Measurements from ENCODE around the gene ZNF333. TPM values are rescaled to one million over a fixed set of nuclear protein-coding genes. Genes with fewer than 3 reads are reported as not detected.

Gene ZNF333
- polyA plus RNA-seq, 2 of the 4 experiments (the other 2 are of a cell fraction), result 3.5 to 5.7 TPM

GRCh38 chr19:14694641-14695266 lies 4.9 kb downstream of the ZNF333 start:
- ATAC-seq (no peak), FAIRE-seq (no peak), DNase-seq (ENCODE audit: low read depth in 1 of 2, low spot score in 1 of 2) (no peak)
- Histone ChIP-seq H3K4me3 (no peak overlapping the region), H3K4me1 (no peaks in the 10 kb centered on the region), H3K4me2 (no peak overlapping the region), H3K9me3 (no peaks in the 10 kb centered on the region), H3K27ac (no peak overlapping the region)
- TF ChIP-seq MAX (IDR thresholded peaks at IDR 0.05), result no peak
- TF ChIP-seq ZFP36 (IDR thresholded peaks at IDR 0.05; ENCODE audit: borderline replicate concordance, partially characterized antibody), result no peak
- TF ChIP-seq ZNF302 (CRISPR knock-in tag; IDR thresholded peaks at IDR 0.05), result no peak
- TF ChIP-seq CHD4 (IDR thresholded peaks at IDR 0.05; ENCODE audit: borderline replicate concordance), result no peak
- TF ChIP-seq BHLHE40 (IDR thresholded peaks at IDR 0.05; ENCODE audit: low read depth, low read length), result no peak
- TF ChIP-seq NR3C1 (IDR thresholded peaks at IDR 0.05), result no peak
- TF ChIP-seq KDM1A (IDR thresholded peaks at IDR 0.05; ENCODE audit: low read depth), result no peak
- TF ChIP-seq CBX8 (IDR thresholded peaks at IDR 0.05), result no peak
- no peak for TF ChIP-seq NFE2L2 (conservative IDR thresholded peaks at IDR 0.05; ENCODE audit: low read length)
- no peak for TF ChIP-seq RARB (CRISPR knock-in tag; IDR thresholded peaks at IDR 0.05)
- no peak for TF ChIP-seq EHMT2 (IDR thresholded peaks at IDR 0.05; ENCODE audit: low read depth)
- CTCF ChIA-PET, result no interaction called here
- WGBS (ENCODE audit: missing lambda C conversion rate), result 87% methylated on average over 13 of the region's 13 CpGs
- POLR2A ChIA-PET, result no interaction called here

- DNase-seq (ENCODE audit: low read depth in 1 of 2, low spot score in 1 of 2), result no peak
- CTCF ChIA-PET, result no interaction called here
These were observed 5.6 kb downstream of the ZNF333 start for GRCh38 chr19:14695471-14695870.

GRCh38 chr19:14699641-14700040 lies 9.8 kb downstream of the ZNF333 start:
- Histone ChIP-seq H3K4me1 (no peaks in the 10 kb centered on the region), H3K9me3 (no peaks in the 10 kb centered on the region), H3K4me3 (no peak overlapping the region), H3K27ac (no peak overlapping the region), H3K4me2 (no peak overlapping the region)
- ChIA-PET POLR2A (no interaction called here), CTCF (no interaction called here)
- ATAC-seq (no peak), DNase-seq (ENCODE audit: low read depth in 1 of 2, low spot score in 1 of 2) (no peak), FAIRE-seq (no peak)
- WGBS (ENCODE audit: missing lambda C conversion rate), result 88% methylated on average over 8 of the region's 8 CpGs
- TF ChIP-seq TP53 (CRISPR knock-in tag; IDR thresholded peaks at IDR 0.05) (no peak), CHD4 (IDR thresholded peaks at IDR 0.05; ENCODE audit: borderline replicate concordance) (no peak), HOXA7 (CRISPR knock-in tag; IDR thresholded peaks at IDR 0.05) (no peak), ATOH8 (CRISPR knock-in tag; IDR thresholded peaks at IDR 0.05; ENCODE audit: low read depth) (no peak), MAX (IDR thresholded peaks at IDR 0.05) (no peak), ESRRA (IDR thresholded peaks at IDR 0.05; ENCODE audit: borderline replicate concordance, low read length) (no peak), CHD2 (IDR thresholded peaks at IDR 0.05; ENCODE audit: low read length, partially characterized antibody) (no peak), GATA3 (IDR thresholded peaks at IDR 0.05; ENCODE audit: borderline replicate concordance) (no peak), POLR2A (IDR thresholded peaks at IDR 0.05; ENCODE audit: low read length) (no peak), BHLHE40 (IDR thresholded peaks at IDR 0.05; ENCODE audit: low read depth, low read length) (no peak), NR3C1 (IDR thresholded peaks at IDR 0.05) (no peak), PBX3 (IDR thresholded peaks at IDR 0.05) (no peak), HMGXB4 (CRISPR knock-in tag; IDR thresholded peaks at IDR 0.05; ENCODE audit: borderline replicate concordance) (no peak), CTCF (IDR thresholded peaks at IDR 0.05) (no peak), JUN (IDR thresholded peaks at IDR 0.05) (no peak), PHF8 (IDR thresholded peaks at IDR 0.05; ENCODE audit: borderline replicate concordance, low read depth) (no peak), E2F6 (IDR thresholded peaks at IDR 0.05; ENCODE audit: borderline replicate concordance, low read depth) (no peak)

More at GRCh38 chr19:14695471-14695870, 5.6 kb downstream of the ZNF333 start:
- 76% methylated on average over 5 of the region's 5 CpGs for WGBS (ENCODE audit: missing lambda C conversion rate)
- H3K9me3 ChIP-seq, result no peaks in the 10 kb centered on the region
- no peak overlapping the region for H3K4me3 ChIP-seq
- no peak overlapping the region for H3K27ac ChIP-seq
- H3K4me1 ChIP-seq, result no peaks in the 10 kb centered on the region
- POLR2A ChIA-PET, result no interaction called here
- no peak for ATAC-seq
- no peak for TF ChIP-seq ZC3H11A (IDR thresholded peaks at IDR 0.05)
- no peak for TF ChIP-seq RFX5 (IDR thresholded peaks at IDR 0.05)
- no peak for TF ChIP-seq FOSL2 (IDR thresholded peaks at IDR 0.05)
- TF ChIP-seq FOSL2 (CRISPR knock-in tag; IDR thresholded peaks at IDR 0.05), result no peak
- no peak for TF ChIP-seq RAD21 (conservative IDR thresholded peaks at IDR 0.05 in 1 of 2, IDR thresholded peaks at IDR 0.05 in 1 of 2)
- TF ChIP-seq ATOH8 (CRISPR knock-in tag; IDR thresholded peaks at IDR 0.05; ENCODE audit: low read depth), result no peak
- no peak for FAIRE-seq
- no peak overlapping the region for H3K4me2 ChIP-seq

All from A549 (cell line).